KOPT-K1 (cell line): ENCODE results near the gene CCDC92.

Experiments used
- H3K27ac ChIP-seq: fragments of 200-600 bp; sonication (generic); 2 replicates; pipeline ENCODE4 v1.5.1; 2016; ENCODE audit warnings: antibody characterized with exemption, mild to moderate bottlenecking, low read depth, low read length; ENCODE audit not compliant: poor library complexity, severe bottlenecking
- H3K36me3 ChIP-seq: fragments of 200-600 bp; sonication (generic); 2 replicates; pipeline ENCODE4 v1.5.1; 2017; ENCODE audit warnings: antibody characterized with exemption, mild to moderate bottlenecking, low read length, moderate library complexity; ENCODE audit not compliant: insufficient read depth
- H3K9me3 ChIP-seq: fragments of 200-600 bp; sonication (generic); 2 replicates; pipeline ENCODE4 v1.5.1; 2017; ENCODE audit warnings: antibody characterized with exemption, low read length, mild to moderate bottlenecking; ENCODE audit not compliant: insufficient read depth, poor library complexity, severe bottlenecking

CCDC92 gene

GRCh38 chr12:123941624-123942237, 30.9 kb downstream of the CCDC92 start:
- Histone ChIP-seq H3K36me3 (peaks cover 31% of the 10 kb centered on the region), H3K27ac (no peak overlapping the region)

GRCh38 chr12:123941000-123941399, 31.6 kb downstream of the CCDC92 start:
- Histone ChIP-seq H3K27ac (no peak overlapping the region), H3K9me3 (no peaks in the 10 kb centered on the region), H3K36me3 (peaks cover 37% of the 10 kb centered on the region)

More at GRCh38 chr12:123941624-123942237, 30.9 kb downstream of the CCDC92 start:
- H3K9me3 ChIP-seq: no peaks in the 10 kb centered on the region

- Histone ChIP-seq H3K36me3 (peaks cover 37% of the 10 kb centered on the region), H3K9me3 (no peaks in the 10 kb centered on the region), H3K27ac (no peak overlapping the region)
These were observed 32.0 kb downstream of the CCDC92 start for GRCh38 chr12:123940627-123940966.

GRCh38 chr12:123939716-123940626, 32.7 kb downstream of the CCDC92 start:
- H3K27ac ChIP-seq: no peak overlapping the region
- no peaks in the 10 kb centered on the region for H3K9me3 ChIP-seq
- H3K36me3 ChIP-seq: peaks cover 33% of the 10 kb centered on the region

GRCh38 chr12:123938679-123939480, 33.8 kb downstream of the CCDC92 start:
- peak overlapping the region; percentile 77 for H3K27ac ChIP-seq
- H3K9me3 ChIP-seq: no peaks in the 10 kb centered on the region
- peaks cover 32% of the 10 kb centered on the region; the same call in 1 of the 2 replicates for H3K36me3 ChIP-seq

- Histone ChIP-seq H3K27ac (peak overlapping the region; percentile 77), H3K9me3 (no peaks in the 10 kb centered on the region), H3K36me3 (peaks cover 32% of the 10 kb centered on the region; the same call in 1 of the 2 replicates)
These were observed 34.7 kb downstream of the CCDC92 start for GRCh38 chr12:123937707-123938591.

GRCh38 chr12:123936956-123937706, 35.5 kb downstream of the CCDC92 start:
- peak overlapping the region; percentile 77 for H3K27ac ChIP-seq
- H3K9me3 ChIP-seq: no peaks in the 10 kb centered on the region
- H3K36me3 ChIP-seq: peaks cover 28% of the 10 kb centered on the region; the same call in 1 of the 2 replicates

- H3K27ac ChIP-seq: no peak overlapping the region
- peaks cover 21% of the 10 kb centered on the region; the same call in 1 of the 2 replicates for H3K36me3 ChIP-seq
- no peaks in the 10 kb centered on the region for H3K9me3 ChIP-seq
These were observed 36.2 kb downstream of the CCDC92 start for GRCh38 chr12:123936471-123936870.

GRCh38 chr12:123935956-123936355, 36.7 kb downstream of the CCDC92 start:
- Histone ChIP-seq H3K9me3 (no peaks in the 10 kb centered on the region), H3K27ac (no peak overlapping the region), H3K36me3 (peaks cover 16% of the 10 kb centered on the region; the same call in 1 of the 2 replicates)

GRCh38 chr12:123934829-123935228, 37.8 kb downstream of the CCDC92 start:
- no peak overlapping the region for H3K27ac ChIP-seq
- peaks cover 11% of the 10 kb centered on the region; the same call in 1 of the 2 replicates for H3K36me3 ChIP-seq
- H3K9me3 ChIP-seq: no peaks in the 10 kb centered on the region

GRCh38 chr12:123934016-123934620, 38.5 kb downstream of the CCDC92 start:
- Histone ChIP-seq H3K36me3 (peaks cover 7% of the 10 kb centered on the region; the same call in 1 of the 2 replicates), H3K27ac (peak overlapping the region; percentile 24), H3K9me3 (no peaks in the 10 kb centered on the region)

GRCh38 chr12:123933214-123933613, 39.4 kb downstream of the CCDC92 start:
- Histone ChIP-seq H3K27ac (peak overlapping the region; percentile 24), H3K36me3 (peaks cover 7% of the 10 kb centered on the region; the same call in 1 of the 2 replicates), H3K9me3 (no peaks in the 10 kb centered on the region)

- peak overlapping the region; percentile 29 for H3K27ac ChIP-seq
- H3K36me3 ChIP-seq: peaks cover 7% of the 10 kb centered on the region; the same call in 1 of the 2 replicates
- no peaks in the 10 kb centered on the region for H3K9me3 ChIP-seq
These were observed 40.8 kb downstream of the CCDC92 start for GRCh38 chr12:123931686-123932321.
